Esophagus mucosa (tissue), 1 donor: ENCODE data around the gene METTL9. TPM values are rescaled to one million over a fixed set of nuclear protein-coding genes. Genes with fewer than 3 reads are reported as not detected.
A peak's percentile ranks its signal among the peaks of the same experiment; 100 is the strongest.
"Not testable (repeated sequence)": the region's sequence is repeated elsewhere in the genome, so short reads cannot be mapped to it uniquely, and the experiment has no call there.

Experiments used
- ATAC-seq: fragments of 200-7000 bp; cut with Tn5 transposase; one replicate; pipeline ENCODE4 v1.9.1; 2020
- total RNA-seq: library from RNA; stranded (reverse); gene quantifications from one replicate; pipeline ENCODE4 v1.2.4, GENCODE V29; 2023
- donor health status: DM: yes; HTN: yes; CAD: no.

Gene METTL9
- total RNA-seq, 1 donor from 2014 or later: 89.2 TPM

DNA sequence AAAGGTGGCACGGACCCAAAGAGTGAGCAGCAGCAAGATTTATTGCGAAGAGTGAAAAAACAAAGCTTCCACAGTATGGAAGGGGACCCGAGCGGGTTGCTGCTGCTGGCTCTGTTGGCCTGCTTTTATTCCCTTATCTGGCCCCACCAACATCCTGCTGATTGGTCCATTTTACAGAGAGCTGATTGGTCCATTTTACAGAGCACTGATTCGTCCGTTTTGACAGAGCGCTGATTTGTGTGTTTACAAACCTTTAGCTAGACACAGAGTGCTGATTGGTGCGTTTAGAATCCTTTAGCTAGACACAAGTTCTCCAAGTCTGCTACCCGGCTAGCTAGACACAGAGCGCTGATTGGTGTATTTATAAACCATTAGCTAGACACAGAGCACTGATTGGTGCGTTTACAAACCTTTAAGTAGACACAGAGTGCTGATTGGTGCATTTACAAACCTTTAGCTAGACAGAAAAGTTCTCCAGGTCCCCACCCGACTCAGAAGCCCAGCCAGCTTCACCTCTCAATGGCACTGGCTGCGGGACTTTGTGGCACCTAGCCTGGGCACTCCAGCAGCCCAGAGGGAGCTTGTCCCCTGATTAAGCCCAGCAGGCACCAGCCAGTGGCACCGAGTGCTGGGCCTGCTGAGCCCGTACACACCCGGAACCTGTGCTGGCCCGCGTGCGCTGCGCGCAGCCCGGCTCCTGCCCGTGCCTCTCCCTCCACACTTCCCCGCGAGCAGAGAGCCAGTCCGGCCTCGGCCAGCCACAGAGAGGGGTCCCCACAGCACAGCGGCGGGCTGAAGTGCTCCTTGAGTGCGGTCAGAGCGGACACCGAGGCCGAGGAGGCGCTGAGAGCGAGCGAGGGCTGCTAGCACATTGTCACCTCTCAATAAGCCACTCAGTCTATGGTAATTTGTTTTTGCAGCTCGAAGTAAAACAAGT is 37.9 kb downstream of the METTL9 start:
- ATAC-seq: peak; percentile 38

GRCh38 chr16:21638573-21638975 is 39.2 kb downstream of the METTL9 start:
- peak; percentile 93 for ATAC-seq

DNA sequence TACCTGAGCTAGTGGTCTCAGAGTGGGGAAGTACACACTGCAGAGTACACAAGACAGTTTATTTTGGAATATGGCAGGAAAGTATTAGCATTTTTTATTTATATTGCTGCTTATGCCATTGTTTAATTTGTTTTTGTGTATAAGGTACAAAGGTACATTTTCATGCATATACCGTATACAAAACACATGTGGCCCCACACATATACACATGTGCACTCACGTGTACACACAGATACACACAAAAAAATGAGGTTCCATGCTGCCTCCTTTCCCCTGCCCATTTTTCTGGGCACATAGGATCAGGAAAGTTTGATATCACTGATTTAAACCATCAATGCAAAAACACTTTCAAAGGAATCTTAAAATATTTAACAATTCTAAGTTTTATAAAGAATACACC is 40.1 kb downstream of the METTL9 start:
- ATAC-seq: no peak

DNA sequence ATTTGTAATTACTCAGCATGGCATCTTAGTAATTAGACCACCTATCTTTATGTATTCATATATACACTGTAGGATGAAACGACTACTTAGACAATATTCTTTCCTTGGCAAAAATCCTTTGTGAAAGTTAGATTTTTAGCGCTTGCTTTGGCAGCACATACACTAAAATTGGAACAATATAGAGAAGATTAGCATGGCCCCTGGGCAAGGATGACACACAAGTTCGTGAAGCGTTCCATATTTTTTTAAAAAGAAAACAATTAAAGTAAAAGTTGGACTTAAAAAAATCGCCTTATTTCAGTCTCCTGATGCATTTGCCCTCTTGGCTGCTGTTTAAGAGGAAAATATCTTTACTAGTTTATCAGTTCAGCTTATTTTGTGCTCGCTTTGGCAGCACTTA is 42.5 kb downstream of the METTL9 start:
- no peak for ATAC-seq

- no peak for ATAC-seq
Measured at GRCh38 chr16:21642861-21643260, 43.5 kb downstream of the METTL9 start.

GRCh38 chr16:21643785-21644184 is 44.4 kb downstream of the METTL9 start:
- ATAC-seq: no peak

DNA sequence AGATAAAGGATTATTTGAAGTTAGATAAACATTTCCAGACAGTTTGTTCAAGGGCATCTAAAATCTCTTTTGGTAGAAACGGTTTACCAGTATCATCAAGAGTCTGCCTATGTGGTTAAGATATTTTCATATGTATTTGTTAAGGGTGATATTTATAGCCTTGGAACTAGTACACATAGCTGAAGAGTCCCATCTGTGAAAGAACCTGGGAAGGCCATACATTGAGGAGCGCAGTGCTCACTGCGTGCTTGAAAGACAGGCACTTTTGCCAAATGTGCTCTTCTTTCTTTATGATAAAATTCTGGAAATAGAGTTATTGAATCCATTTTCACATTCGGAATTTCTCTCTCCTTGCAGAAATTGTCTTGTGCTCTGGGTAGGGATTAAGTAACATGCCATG is 45.3 kb downstream of the METTL9 start:
- ATAC-seq: no peak

- no peak for ATAC-seq
Measured at GRCh38 chr16:21645261-21645721, 45.9 kb downstream of the METTL9 start.

DNA sequence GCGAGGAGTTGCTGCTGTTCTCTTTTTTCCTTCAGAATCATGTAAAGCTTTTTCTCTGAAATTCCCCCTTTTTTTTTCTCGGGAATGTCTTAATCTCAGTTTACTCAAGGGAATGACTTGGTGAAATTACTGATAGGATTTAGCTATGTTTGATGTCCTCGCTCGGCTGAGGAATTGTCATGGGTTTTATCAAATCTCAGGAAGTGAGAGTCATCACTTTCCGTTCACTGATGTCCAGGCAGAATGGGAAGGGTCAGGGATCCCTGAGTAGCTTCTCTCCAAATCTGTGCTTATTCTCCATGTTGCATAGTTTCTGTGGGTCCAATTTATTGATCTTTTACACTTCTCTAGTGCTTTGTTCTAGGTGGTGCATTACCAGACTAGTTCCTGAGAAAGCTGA is 46.7 kb downstream of the METTL9 start:
- ATAC-seq: no peak

GRCh38 chr16:21646721-21647561 is 47.6 kb downstream of the METTL9 start:
- peak; percentile 73 for ATAC-seq

GRCh38 chr16:21647562-21648164 is 48.3 kb downstream of the METTL9 start:
- no peak for ATAC-seq

DNA sequence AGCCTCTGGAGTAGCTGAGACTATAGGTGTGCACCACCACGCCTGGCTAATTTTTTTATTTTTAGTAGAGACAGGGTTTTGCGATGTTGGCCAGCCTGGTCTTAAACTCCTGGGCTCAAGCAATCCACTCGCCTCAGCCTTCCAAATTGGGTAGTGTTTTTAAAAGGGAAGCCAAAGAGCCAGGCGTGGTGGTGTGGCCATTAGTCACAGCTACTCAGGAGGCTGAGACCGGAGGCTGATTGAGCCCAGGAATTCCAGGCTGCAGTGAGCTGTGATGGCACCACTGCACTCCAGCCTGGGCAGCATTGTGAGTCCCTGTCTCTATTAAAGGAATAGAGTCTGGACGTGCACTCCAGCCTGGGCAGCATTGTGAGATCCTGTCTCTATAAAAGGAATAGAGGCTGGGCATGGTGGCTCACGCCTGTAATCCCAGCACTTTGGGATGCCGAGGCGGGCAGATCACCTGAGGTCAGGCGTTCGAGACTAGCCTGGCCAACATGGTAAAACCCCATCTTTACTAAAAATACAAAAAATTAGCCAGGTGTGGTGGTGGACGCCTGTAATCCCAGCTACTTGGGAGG is 50.5 kb downstream of the METTL9 start:
- not testable (repeated sequence) for ATAC-seq

DNA sequence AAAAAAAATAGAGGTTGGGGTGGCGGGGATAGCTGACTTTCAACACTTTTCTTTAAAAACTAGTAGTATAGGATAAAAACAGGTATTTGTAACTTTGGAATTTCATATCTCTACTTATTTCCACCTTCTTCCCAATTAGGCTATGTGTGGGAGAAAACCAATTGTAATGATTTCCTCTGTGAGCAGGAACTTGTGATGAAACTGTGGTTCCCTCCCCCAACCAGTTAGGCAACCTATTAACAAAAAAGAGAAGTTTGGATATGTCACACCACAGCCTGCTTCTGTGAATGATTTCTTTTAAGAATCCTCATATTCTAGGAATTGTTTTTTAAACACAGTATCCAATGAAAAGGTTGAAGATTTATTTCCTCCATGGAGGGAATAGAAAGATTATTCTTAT is 51.1 kb downstream of the METTL9 start:
- ATAC-seq: no peak

DNA sequence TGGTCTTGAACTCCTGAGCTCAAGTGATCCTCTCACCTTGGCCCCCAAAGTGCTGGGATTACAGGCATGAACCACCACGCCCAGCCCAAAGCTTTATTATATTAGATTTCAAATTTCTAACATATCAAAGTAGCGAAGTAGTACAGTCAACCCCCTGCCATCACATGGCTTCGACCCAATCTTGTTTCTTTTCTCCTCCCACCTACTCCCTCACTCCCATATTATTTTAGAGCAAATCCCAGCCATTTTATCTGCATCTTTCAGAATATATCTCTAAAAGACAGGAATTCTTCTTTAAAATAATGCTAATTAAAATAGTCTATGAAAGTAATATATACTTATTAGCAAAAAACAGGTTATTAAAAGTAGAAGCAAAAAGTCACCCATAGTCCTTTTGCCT is 52.1 kb downstream of the METTL9 start:
- no peak for ATAC-seq

DNA sequence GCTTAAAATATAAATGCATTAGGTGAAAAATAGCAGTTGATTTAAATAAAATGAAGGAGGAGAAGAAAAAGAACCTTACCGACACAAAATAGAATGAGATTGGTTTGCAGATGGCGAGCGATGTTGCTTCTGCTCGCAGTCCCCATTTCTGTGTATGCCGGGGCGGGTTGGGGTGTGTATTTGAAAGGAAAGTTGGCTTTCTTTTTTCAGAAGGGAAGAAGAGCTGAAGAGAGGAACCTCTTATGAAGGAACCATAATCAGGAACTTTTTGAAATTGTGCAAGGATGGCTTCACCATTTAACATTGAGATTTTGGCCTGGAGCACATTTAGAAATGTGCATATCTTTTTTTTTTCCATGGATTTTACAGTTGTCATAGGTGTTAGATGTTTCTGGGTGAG is 53.1 kb downstream of the METTL9 start, which contains the start of gene IGSF6:
TSS of gene IGSF6 (minus strand) at position 156 of the 400 bp plus-strand sequence. CDS start at position 146, 10 bp downstream.
- no peak for ATAC-seq

GRCh38 chr16:21653571-21653970 is 54.2 kb downstream of the METTL9 start:
- no peak for ATAC-seq

- no peak for ATAC-seq
Measured at GRCh38 chr16:21654466-21654865, 55.1 kb downstream of the METTL9 start.

- ATAC-seq: peak; percentile 80
Measured at GRCh38 chr16:21654881-21655280, 55.5 kb downstream of the METTL9 start.

DNA sequence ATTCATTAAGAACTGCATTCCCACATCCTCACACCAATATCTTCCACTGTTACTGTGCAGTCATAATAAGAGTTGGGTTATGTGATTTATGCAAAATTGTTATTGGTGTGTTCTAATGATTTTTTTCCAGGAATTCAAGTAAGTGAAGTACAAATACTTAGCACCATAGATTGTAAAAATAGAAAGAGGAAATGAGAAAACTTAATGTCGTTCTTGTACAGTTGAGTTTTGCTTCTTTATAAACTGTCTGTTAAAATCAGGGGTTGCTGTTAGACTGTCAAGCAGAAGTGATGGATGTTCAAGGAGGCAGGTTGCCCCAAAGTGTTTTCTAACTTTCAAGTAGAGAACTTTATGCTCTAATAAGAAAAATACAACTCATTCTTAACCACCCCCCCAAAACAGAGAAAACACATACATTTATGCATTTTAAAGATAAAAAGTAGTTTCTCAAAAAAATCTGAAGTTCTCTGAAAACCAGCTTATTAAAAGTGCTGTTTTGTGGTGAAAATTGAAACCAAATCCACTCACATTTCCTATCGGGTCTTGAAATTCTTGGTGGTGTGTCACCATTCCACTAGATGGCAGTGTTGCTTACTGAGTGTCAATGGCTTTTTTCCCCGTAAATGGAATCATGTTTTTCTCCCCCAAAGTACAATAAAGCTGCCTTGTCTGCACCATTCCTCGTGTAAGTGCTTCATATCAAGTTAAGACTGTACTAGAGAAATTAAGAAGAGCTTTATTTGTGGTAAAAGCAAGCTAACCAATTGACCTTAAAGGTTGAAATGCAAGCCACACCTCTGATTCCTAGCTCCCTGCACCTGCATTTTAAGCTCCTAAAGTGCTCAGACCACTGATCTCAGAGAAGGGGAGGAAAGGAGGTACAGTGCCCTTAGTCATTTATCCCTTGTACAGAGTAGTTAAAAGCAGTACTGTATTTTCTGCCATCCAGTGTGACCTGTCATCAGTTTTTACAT is 57.7 kb downstream of the METTL9 start:
- ATAC-seq: no peak

DNA sequence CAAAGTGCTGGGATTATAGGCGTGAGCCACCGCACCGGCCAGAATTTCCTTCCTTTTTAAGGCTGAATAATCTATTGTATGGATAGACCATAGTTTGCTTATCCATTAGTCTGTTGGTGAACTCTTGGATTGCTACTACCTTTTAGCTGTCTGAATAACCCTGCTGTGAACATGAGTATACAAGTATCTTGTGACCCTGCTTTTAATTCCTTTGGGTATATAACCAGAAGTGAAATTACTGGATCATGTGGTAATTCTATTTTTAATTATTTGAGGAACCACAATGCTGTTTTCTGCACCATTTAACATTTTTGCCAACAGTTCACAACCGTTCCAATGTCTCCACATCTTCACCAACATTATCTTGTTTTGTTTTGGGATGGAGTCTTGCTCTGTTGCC is 59.7 kb downstream of the METTL9 start:
- no peak for ATAC-seq
